ENCODE data around the gene HIP1R.

GRCh38 chr12:122859303-122860039 lies 24.2 kb downstream of the HIP1R start:
- TF ChIP-seq CTCF (IDR thresholded peaks at IDR 0.05 in 8 of 11, conservative IDR thresholded peaks at IDR 0.05 in 3 of 11): no peak
- peak in 1 of 3 donors; percentile 17 for TF ChIP-seq POLR2AphosphoS5 (IDR thresholded peaks at IDR 0.05)
- TF ChIP-seq POLR2A (IDR thresholded peaks at IDR 0.05): no peak
